HG03520 (cell line): Measurements from ENCODE around the gene UBE3A.
A peak's percentile ranks its signal among the peaks of the same experiment; 100 is the strongest.
"Not testable (repeated sequence)": the region's sequence is repeated elsewhere in the genome, so short reads cannot be mapped to it uniquely, and the experiment has no call there.

Experiments
- ATAC-seq: cut with Tn5 transposase; IDR thresholded peaks from one replicate; pipeline ENCODE4 v1.9.1; 2021; ENCODE audit warnings: mild to moderate bottlenecking, moderate library complexity; ENCODE audit not compliant: unreplicated experiment

The UBE3A gene

GRCh38 chr15:25439369-25439836 lies 579 bp upstream of the UBE3A start:
- no peak for ATAC-seq

- ATAC-seq, result peak; percentile 43
Measured at GRCh38 chr15:25437777-25438600, 835 bp downstream of the UBE3A start.

- ATAC-seq, result no peak
Measured at GRCh38 chr15:25436707-25437106, 2.1 kb downstream of the UBE3A start.

GRCh38 chr15:25435474-25436243 lies 3.2 kb downstream of the UBE3A start:
- ATAC-seq, result no peak

GRCh38 chr15:25433118-25433865 lies 5.5 kb downstream of the UBE3A start:
- ATAC-seq, result no peak

GRCh38 chr15:25431836-25432561 lies 6.8 kb downstream of the UBE3A start:
- no peak for ATAC-seq

- ATAC-seq, result no peak
Measured at GRCh38 chr15:25427861-25428260, 11.0 kb downstream of the UBE3A start.

- ATAC-seq, result no peak
Measured at GRCh38 chr15:25426896-25427610, 11.8 kb downstream of the UBE3A start.

- no peak for ATAC-seq
Measured at GRCh38 chr15:25424073-25424472, 14.8 kb downstream of the UBE3A start.

GRCh38 chr15:25422021-25422420 lies 16.8 kb downstream of the UBE3A start:
- ATAC-seq, result no peak

GRCh38 chr15:25418202-25418601 lies 20.6 kb downstream of the UBE3A start:
- no peak for ATAC-seq

GRCh38 chr15:25417604-25418003 lies 21.2 kb downstream of the UBE3A start:
- ATAC-seq, result no peak

GRCh38 chr15:25416693-25417092 lies 22.1 kb downstream of the UBE3A start:
- no peak for ATAC-seq

GRCh38 chr15:25415707-25416106 lies 23.1 kb downstream of the UBE3A start:
- ATAC-seq, result no peak

GRCh38 chr15:25415217-25415616 lies 23.6 kb downstream of the UBE3A start:
- no peak for ATAC-seq

- ATAC-seq, result no peak
Measured at GRCh38 chr15:25410649-25411048, 28.2 kb downstream of the UBE3A start.

GRCh38 chr15:25409731-25410130 lies 29.1 kb downstream of the UBE3A start:
- ATAC-seq, result not testable (repeated sequence)

- no peak for ATAC-seq
Measured at GRCh38 chr15:25408929-25409328, 29.9 kb downstream of the UBE3A start.

GRCh38 chr15:25408428-25408827 lies 30.4 kb downstream of the UBE3A start:
- no peak for ATAC-seq

- ATAC-seq, result no peak
Measured at GRCh38 chr15:25407950-25408349, 30.9 kb downstream of the UBE3A start.
